HCT116 (cell line): ENCODE results near the gene TMC1.

Experiments
- CEBPB ChIP-seq: IDR thresholded peaks from 2 replicates; pipeline ENCODE4 v1.6.1; 2012; ENCODE audit warnings: low read depth
- CTCF ChIP-seq, 3 experiments: fragments of 200-600 bp in 1 of 3; sonication (generic) in 1 of 3; IDR thresholded peaks in 2 of 3; conservative IDR thresholded peaks in 1 of 3; 2 replicates each; pipeline ENCODE4 v1.5.1; 2012 to 2017; ENCODE audit warnings: low read depth in 2 of 3, low read length in 2 of 3, antibody characterized with exemption in 1 of 3, borderline replicate concordance in 1 of 3, control low read depth in 1 of 3, mild to moderate bottlenecking in 1 of 3, mixed read lengths in 1 of 3, mixed run types in 1 of 3, moderate library complexity in 1 of 3; ENCODE audit not compliant: insufficient read depth in 1 of 3
- EZH2 ChIP-seq: fragments of 200-600 bp; sonication (generic); IDR thresholded peaks from 2 replicates; pipeline ENCODE4 v1.6.1; 2017; ENCODE audit warnings: antibody characterized with exemption, mixed run types
- POLR2A ChIP-seq: IDR thresholded peaks from 2 replicates; pipeline ENCODE4 v1.7.0; 2011; ENCODE audit warnings: borderline replicate concordance; ENCODE audit not compliant: insufficient read depth, insufficient read length; ENCODE audit errors: extremely low read depth
- SP1 ChIP-seq: IDR thresholded peaks from 2 replicates; pipeline ENCODE4 v1.6.1; 2012; ENCODE audit warnings: low read depth
- TCF7L2 ChIP-seq: IDR thresholded peaks from 2 replicates; pipeline ENCODE4 v1.7.0; 2011; ENCODE audit warnings: borderline replicate concordance, inconsistent platforms; ENCODE audit not compliant: insufficient read depth, insufficient read length; ENCODE audit errors: extremely low read depth
- ZBTB33 ChIP-seq: IDR thresholded peaks from 2 replicates; pipeline ENCODE4 v1.6.1; 2011; ENCODE audit warnings: mild to moderate bottlenecking, low read length, moderate library complexity; ENCODE audit not compliant: insufficient replicate concordance; ENCODE audit errors: extremely low read depth
- ZNF274 ChIP-seq: fragments of 200-500 bp; sonication (Bioruptor generic); IDR thresholded peaks from 2 replicates; pipeline ENCODE4 v1.6.1; 2014; ENCODE audit warnings: mild to moderate bottlenecking, low read depth, low read length, inconsistent platforms

GRCh38 chr9:72592502-72593403 lies 71.3 kb downstream of the TMC1 start:
- TF ChIP-seq SP1 (no peak), ZNF274 (no peak), CTCF (IDR thresholded peaks at IDR 0.05 in 2 of 3, conservative IDR thresholded peaks at IDR 0.05 in 1 of 3; ENCODE audit: borderline replicate concordance in 1 of 3, insufficient read depth in 1 of 3, low read depth in 2 of 3, low read length in 2 of 3) (peak; percentile 62 to 86 (median 75)), TCF7L2 (no peak), EZH2 (no peak), POLR2A (no peak), CEBPB (no peak), ZBTB33 (no peak)
